Fibroblast of lung (primary cell): ENCODE measurements around the gene NDUFAF8.

Experiments
- EZH2 ChIP-seq: IDR thresholded peaks from 2 replicates; pipeline ENCODE4 v1.5.1; 2012; ENCODE audit warnings: low read length, control low read depth, mild to moderate bottlenecking; ENCODE audit errors: missing control alignments
- TF ChIP-seq, protein P1 (sequence below), 2 donors: IDR thresholded peaks in 1 of 2; conservative IDR thresholded peaks in 1 of 2; 1 replicate in 1 of 2; 2 replicates in 1 of 2; pipeline ENCODE4 v1.5.1; 2011 to 2012; ENCODE audit warnings: low read length in 2 of 2, control low read depth in 1 of 2, inconsistent platforms in 1 of 2, low read depth in 1 of 2, mild to moderate bottlenecking in 1 of 2

DNA sequence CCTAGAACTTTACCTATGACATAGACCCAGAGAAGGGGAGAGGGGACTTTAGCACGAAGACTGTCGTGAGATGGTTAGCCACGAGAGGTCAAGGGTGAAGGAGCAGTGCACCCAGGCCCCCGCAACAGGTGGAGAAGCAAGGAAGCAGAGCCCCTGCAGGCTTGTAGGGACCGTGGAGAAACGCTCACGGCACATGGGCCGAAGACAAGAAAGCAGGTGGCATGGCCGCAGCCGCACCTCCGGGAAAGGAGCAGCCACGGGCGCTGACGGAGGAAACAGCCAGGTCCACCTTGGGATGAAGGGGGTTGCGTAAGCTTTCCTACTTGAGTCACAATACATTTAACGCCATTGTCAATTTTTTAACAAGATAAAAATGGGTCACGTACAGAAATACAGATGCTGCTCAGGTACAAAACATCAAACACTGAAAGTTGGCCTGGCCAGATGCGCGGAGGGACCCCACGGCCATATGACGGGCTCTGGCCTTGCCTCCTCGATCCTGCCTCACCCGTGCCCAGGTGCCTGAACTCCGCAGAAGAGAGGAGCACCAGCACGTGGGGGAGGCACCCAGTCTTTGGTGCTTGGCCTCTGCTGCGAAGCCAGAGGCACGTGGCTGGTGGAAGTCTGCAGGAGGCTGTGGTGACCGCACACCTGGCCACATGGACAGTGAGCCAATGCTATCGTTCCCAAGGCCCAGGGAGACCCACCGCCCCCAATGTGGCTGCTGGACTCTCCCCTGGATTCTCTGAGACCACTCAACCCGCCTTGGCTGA is 34.8 kb downstream of the NDUFAF8 start:
- TF ChIP-seq, protein P1, sequence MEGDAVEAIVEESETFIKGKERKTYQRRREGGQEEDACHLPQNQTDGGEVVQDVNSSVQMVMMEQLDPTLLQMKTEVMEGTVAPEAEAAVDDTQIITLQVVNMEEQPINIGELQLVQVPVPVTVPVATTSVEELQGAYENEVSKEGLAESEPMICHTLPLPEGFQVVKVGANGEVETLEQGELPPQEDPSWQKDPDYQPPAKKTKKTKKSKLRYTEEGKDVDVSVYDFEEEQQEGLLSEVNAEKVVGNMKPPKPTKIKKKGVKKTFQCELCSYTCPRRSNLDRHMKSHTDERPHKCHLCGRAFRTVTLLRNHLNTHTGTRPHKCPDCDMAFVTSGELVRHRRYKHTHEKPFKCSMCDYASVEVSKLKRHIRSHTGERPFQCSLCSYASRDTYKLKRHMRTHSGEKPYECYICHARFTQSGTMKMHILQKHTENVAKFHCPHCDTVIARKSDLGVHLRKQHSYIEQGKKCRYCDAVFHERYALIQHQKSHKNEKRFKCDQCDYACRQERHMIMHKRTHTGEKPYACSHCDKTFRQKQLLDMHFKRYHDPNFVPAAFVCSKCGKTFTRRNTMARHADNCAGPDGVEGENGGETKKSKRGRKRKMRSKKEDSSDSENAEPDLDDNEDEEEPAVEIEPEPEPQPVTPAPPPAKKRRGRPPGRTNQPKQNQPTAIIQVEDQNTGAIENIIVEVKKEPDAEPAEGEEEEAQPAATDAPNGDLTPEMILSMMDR (conservative IDR thresholded peaks at IDR 0.05 in 1 of 2, IDR thresholded peaks at IDR 0.05 in 1 of 2; ENCODE audit: low read depth in 1 of 2, low read length in 2 of 2) = no peak
- no peak for TF ChIP-seq EZH2
